DOHH2 (cell line): ENCODE results near the gene SCN2B.
A peak's percentile ranks its signal among the peaks of the same experiment; 100 is the strongest.

ENCODE experiments used
- H3F3A ChIP-seq: fragments of 200-600 bp; sonication (generic), shearing (Covaris generic); 2 replicates; pipeline ENCODE4 v1.6.0; 2016; ENCODE audit warnings: antibody characterized with exemption, mild to moderate bottlenecking; ENCODE audit not compliant: control insufficient read depth, insufficient read depth
- H3K27ac ChIP-seq: fragments of 200-600 bp; sonication (generic); 2 replicates; pipeline ENCODE4 v1.5.1; 2014; ENCODE audit warnings: low read depth, mild to moderate bottlenecking, low read length, moderate library complexity
- H3K27me3 ChIP-seq: fragments of 200-600 bp; sonication (generic); 2 replicates; pipeline ENCODE4 v1.6.1; 2014; ENCODE audit warnings: mild to moderate bottlenecking, low read length, mixed read lengths; ENCODE audit not compliant: control insufficient read depth
- H3K36me3 ChIP-seq: fragments of 200-600 bp; sonication (generic); 2 replicates; pipeline ENCODE4 v1.6.1; 2014; ENCODE audit warnings: mild to moderate bottlenecking, low read length, moderate library complexity, mixed read lengths; ENCODE audit not compliant: control insufficient read depth
- H3K4me1 ChIP-seq: fragments of 200-600 bp; sonication (generic); 2 replicates; pipeline ENCODE4 v1.6.1; 2014; ENCODE audit warnings: mild to moderate bottlenecking, low read length, mixed read lengths; ENCODE audit not compliant: control insufficient read depth
- H3K4me2 ChIP-seq: fragments of 200-600 bp; sonication (generic); 2 replicates; pipeline ENCODE4 v1.6.0; 2014; ENCODE audit warnings: mild to moderate bottlenecking, low read length, moderate library complexity
- H3K4me3 ChIP-seq: fragments of 200-600 bp; sonication (generic); 2 replicates; pipeline ENCODE4 v1.5.1; 2014; ENCODE audit warnings: mild to moderate bottlenecking, low read length, mixed read lengths
- H3K79me2 ChIP-seq: fragments of 200-600 bp; sonication (generic); 2 replicates; pipeline ENCODE4 v1.6.1; 2014; ENCODE audit warnings: mild to moderate bottlenecking, low read length, mixed read lengths; ENCODE audit not compliant: control insufficient read depth
- H3K9me2 ChIP-seq: fragments of 200-600 bp; sonication (generic); replicated peaks from 2 replicates; pipeline ENCODE4 v1.6.1; 2014; ENCODE audit warnings: mild to moderate bottlenecking, low read length, mixed read lengths; ENCODE audit not compliant: control insufficient read depth
- H3K9me3 ChIP-seq: fragments of 200-600 bp; sonication (generic); 2 replicates; pipeline ENCODE4 v1.6.1; 2014; ENCODE audit warnings: antibody characterized with exemption, low read length, mixed read lengths; ENCODE audit not compliant: control insufficient read depth, insufficient read depth
- H4K20me1 ChIP-seq: fragments of 200-600 bp; sonication (generic); 2 replicates; pipeline ENCODE4 v1.6.0; 2014; ENCODE audit warnings: low read depth, mild to moderate bottlenecking, antibody characterized with exemption, low read length, moderate library complexity; ENCODE audit not compliant: control insufficient read depth, insufficient read depth
- EZH2phosphoT487 ChIP-seq: fragments of 200-600 bp; sonication (generic); IDR thresholded peaks from 2 replicates; pipeline ENCODE4 v1.6.1; 2017; ENCODE audit warnings: borderline replicate concordance, mild to moderate bottlenecking, antibody characterized with exemption, low read length, moderate library complexity, mixed read lengths
- TF ChIP-seq, protein P1 (sequence below): fragments of 200-600 bp; sonication (generic); IDR thresholded peaks from one replicate; pipeline ENCODE4 v1.5.1; 2014; ENCODE audit warnings: antibody characterized with exemption, mild to moderate bottlenecking, low read depth, low read length; ENCODE audit not compliant: poor library complexity, severe bottlenecking

SCN2B gene

DNA sequence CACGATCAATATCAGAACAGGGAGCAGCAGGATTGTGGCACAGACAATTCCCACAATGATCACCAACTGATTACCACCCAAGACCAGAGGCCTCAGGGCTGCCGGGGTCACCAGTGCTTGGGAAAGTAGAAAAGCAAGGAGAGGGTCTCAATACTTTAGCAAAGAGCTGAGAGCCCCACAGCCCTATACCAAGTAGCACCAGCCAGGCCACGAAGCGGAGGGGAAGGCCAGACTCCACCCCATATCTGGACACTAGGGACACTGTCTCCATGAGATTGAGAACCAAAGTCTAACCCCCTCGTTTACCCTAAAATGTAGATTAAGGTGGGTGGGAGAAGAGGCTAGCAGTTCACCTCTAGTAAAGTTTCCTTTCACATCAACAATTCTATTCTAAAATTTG lies 24.1 kb upstream of the SCN2B start:
- Histone ChIP-seq H3K27me3 (no peaks in the 10 kb centered on the region), H3K4me3 (no peak overlapping the region), H3K4me2 (no peak overlapping the region), H3K9me2 (no peaks in the 10 kb centered on the region), H4K20me1 (no peaks in the 10 kb centered on the region), H3K79me2 (no peaks in the 10 kb centered on the region), H3K36me3 (no peaks in the 10 kb centered on the region), H3F3A (no peaks in the 10 kb centered on the region), H3K4me1 (peaks cover 9% of the 10 kb centered on the region), H3K9me3 (no peaks in the 10 kb centered on the region), H3K27ac (no peak overlapping the region)
- TF ChIP-seq EZH2phosphoT487 = no peak
- TF ChIP-seq, protein P1, sequence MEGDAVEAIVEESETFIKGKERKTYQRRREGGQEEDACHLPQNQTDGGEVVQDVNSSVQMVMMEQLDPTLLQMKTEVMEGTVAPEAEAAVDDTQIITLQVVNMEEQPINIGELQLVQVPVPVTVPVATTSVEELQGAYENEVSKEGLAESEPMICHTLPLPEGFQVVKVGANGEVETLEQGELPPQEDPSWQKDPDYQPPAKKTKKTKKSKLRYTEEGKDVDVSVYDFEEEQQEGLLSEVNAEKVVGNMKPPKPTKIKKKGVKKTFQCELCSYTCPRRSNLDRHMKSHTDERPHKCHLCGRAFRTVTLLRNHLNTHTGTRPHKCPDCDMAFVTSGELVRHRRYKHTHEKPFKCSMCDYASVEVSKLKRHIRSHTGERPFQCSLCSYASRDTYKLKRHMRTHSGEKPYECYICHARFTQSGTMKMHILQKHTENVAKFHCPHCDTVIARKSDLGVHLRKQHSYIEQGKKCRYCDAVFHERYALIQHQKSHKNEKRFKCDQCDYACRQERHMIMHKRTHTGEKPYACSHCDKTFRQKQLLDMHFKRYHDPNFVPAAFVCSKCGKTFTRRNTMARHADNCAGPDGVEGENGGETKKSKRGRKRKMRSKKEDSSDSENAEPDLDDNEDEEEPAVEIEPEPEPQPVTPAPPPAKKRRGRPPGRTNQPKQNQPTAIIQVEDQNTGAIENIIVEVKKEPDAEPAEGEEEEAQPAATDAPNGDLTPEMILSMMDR = no peak

DNA sequence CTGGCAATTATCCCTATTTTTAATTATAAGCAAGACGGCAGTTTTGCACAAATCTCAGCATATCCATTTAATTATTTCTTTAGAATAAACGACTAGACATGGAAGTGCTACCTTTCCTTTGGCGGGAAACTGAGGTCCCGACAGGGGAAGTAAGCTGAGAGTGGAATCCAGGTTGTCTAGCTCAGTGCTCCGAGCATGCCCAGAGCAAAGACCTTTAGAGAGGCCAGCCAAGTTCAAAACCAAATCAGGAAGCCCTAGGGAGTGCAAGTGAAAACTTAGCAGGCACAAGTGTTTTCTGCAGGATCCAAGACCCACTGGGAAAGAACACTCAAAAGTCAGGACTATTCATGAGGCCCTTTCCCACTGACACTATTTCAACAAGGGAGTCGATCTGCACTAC lies 22.7 kb upstream of the SCN2B start:
- Histone ChIP-seq H3K4me2 (no peak overlapping the region), H3K9me2 (no peaks in the 10 kb centered on the region), H3K4me3 (no peak overlapping the region), H3K79me2 (no peaks in the 10 kb centered on the region), H3K9me3 (no peaks in the 10 kb centered on the region), H3K4me1 (peaks cover 9% of the 10 kb centered on the region), H3K27ac (no peak overlapping the region), H4K20me1 (no peaks in the 10 kb centered on the region), H3K27me3 (no peaks in the 10 kb centered on the region), H3F3A (no peaks in the 10 kb centered on the region), H3K36me3 (no peaks in the 10 kb centered on the region)
- TF ChIP-seq, protein P1 = no peak
- TF ChIP-seq EZH2phosphoT487 = no peak

DNA sequence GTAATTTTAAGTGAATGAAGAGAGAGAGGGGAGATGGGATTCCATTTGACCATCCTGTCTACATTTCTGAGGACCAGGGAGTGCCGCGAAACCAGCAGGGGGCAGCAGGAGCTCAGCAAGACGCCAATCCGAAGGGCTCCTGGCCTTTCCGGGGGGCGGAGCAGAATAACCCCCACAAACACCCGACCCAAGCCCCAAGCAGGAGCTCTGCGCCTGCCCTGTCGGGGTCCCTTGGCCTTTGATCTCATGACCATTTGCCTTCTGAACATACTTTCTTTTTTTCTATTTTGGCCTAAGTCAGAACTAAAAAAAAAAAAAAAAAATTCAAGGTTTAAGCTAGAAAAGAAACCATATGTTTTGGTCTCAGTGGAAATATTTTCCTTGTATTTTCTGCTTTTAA lies 21.9 kb upstream of the SCN2B start:
- Histone ChIP-seq H3K27ac (no peak overlapping the region), H3K4me1 (peaks cover 9% of the 10 kb centered on the region), H3K79me2 (no peaks in the 10 kb centered on the region), H3K4me3 (peak overlapping the region; percentile 38), H3K9me2 (no peaks in the 10 kb centered on the region), H3K4me2 (peak overlapping the region; percentile 54), H3K36me3 (no peaks in the 10 kb centered on the region), H3K27me3 (no peaks in the 10 kb centered on the region), H3K9me3 (no peaks in the 10 kb centered on the region), H3F3A (no peaks in the 10 kb centered on the region), H4K20me1 (no peaks in the 10 kb centered on the region)
- no peak for TF ChIP-seq EZH2phosphoT487
- TF ChIP-seq, protein P1 = peak; percentile 91
